HG03565 (cell line): ENCODE results near the gene PDGFRB.

ENCODE experiments used
- ATAC-seq: cut with Tn5 transposase; IDR thresholded peaks from one replicate; pipeline ENCODE4 v1.9.1; 2021; ENCODE audit warnings: mild to moderate bottlenecking, moderate library complexity; ENCODE audit not compliant: unreplicated experiment

PDGFRB gene

DNA sequence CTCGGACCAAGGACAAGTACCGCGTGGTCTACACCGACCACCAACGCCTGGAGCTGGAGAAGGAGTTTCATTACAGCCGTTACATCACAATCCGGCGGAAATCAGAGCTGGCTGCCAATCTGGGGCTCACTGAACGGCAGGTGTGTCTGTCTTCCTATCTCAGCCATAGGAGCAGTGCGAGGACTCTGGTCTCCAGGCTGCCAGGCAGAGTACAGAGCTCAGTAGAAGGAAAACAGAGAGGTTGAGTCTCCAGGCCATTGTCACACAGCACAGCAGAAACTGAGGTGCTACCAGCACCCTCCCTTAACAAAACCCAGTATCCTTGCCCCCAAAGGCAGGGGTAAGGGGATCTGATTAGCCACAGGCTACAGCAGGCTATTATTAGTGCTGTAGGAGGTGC lies 27.1 kb upstream of the PDGFRB start:
- no peak for ATAC-seq

GRCh38 chr5:150181766-150182545 lies 26.3 kb upstream of the PDGFRB start:
- no peak for ATAC-seq

- no peak for ATAC-seq
These were observed 25.4 kb upstream of the PDGFRB start for GRCh38 chr5:150181027-150181426.

DNA sequence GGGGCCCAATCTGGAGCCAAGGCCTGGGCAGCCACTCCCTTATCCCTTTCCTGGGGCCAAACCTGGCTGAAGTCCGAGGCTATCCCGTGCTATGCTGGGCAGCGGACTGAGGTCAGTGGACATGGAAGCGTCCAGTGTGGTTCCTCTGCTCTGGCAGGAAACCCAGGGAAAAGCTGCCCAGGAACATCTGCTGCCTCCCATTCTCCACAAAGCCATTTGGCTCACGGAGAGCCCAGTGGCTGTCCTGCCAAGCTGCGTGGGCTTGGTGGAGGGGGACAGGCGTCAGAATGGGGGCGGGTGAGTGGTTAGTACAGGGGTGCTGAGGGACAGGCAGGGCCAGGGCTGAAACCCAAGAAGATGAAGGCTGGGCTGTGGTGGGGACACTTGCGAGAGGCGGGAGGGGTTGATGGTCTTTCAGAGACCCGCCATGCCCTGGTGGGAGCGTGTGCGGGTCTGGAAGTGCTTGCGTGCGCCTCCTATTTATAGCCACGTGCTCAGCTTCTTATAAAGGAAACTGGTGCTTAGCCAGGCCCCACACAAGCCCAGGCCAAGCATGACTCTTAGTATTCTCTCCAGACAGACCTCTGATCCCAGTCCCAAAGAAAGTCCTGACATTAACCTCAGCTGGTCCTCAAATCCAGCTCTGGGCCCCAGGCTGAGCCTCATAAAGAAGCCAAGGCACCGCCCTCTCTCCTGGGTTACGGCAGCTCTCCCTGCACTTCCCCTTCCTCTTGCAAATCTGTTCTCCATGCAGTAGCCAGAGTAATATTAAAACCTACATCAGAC lies 24.8 kb upstream of the PDGFRB start:
- no peak for ATAC-seq

DNA sequence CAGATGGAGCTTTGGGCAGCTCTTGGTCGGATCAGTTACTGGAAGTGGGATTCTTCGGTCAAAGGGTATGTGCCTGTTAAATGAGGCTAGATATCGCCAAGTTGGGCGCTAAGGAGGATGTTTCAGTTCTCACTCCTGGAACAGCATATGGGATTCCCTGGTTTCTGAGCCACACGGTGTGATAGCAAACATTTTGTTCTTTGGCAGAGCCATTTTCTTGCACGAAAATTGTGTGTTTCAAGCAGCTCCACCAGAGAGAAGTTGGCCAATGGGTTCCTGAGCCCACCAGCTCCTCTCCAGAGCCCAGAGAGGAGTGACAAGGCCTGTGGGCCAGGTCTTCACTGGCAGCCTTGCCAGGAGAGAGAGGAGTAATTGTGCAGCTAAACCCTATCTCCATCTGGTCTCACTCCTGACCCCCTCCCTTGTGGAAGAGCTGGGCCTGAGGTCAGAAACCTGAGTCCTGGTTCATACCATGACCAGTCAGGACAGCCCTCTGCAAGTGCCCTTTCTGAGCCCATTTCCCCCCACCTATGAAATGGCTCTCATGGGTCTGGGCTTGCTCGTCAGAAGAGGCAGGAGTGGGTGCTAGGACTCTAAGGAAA lies 23.5 kb upstream of the PDGFRB start:
- ATAC-seq: no peak

- no peak for ATAC-seq
These were observed 22.6 kb upstream of the PDGFRB start for GRCh38 chr5:150178262-150178661.

DNA sequence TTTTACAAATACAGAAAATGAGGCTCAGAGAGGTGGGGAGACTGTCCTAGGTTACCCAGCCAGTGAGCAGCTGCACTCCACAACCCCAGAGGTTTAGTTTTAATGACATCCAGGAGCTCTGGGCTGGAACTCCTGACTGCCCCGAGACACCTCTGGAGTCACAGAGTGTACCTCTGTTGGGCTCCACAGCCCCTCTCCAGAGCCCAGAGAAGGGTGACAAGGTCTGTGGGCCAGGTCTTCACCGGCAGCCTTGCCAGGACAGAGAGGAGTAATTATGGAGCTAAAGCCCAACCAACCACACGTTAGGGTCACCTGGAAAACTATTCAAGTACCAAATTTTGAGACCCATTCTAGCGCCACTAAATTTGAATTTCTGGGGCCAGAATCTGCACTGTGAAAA lies 22.1 kb upstream of the PDGFRB start:
- no peak for ATAC-seq

DNA sequence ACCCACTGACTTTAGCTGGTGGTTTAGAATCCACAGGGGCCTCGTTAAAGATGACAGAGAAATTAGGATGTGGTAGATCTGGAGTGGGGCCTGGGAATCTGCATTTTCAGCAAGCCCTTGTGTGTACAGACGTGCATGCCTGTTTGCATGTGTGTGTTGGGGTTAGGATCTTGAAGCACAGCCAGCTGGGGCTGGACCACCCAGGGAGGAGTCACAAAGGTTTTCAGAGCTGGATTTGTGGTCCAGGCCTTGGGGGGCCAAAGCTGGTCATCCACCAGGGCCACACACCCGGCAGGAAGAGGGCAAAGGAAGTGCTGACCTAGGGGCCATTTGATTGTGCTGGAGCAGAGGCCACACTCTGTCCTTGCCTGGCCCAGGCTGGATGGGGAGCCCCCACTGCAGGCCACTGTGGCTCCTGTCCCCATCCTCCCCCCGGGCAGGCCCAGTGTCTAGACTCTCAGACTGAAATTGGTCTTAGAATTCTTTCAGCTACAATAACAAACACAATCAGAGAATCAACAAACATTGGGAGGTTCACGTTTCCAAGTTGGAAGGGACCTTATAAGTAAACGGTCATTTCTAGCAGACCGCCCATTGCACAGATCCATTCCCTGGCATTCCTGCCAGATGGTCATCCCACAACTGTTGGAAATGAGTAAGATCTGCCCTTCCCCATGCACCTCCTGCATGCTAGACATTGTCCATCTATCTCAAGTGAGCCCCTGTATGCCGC lies 21.3 kb upstream of the PDGFRB start:
- ATAC-seq: no peak

DNA sequence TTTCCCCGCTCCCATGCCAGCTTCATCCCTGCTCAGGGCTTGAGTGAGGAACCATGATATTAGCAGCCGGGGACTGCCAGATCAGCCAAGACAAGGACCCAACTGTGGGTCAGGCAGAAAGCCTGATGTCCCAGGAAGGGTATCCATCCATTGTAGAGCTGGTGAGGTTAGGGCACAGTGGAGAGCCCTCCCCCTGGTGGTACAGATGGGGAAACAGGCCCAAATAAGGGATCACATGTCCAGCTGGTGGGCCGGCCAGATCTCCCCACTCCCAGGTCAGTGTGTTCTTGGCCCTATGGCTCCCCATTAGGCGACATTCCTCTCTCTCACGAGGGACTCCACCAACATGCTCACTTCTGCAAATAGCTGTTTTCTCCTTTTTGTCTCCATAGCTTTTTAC lies 19.9 kb upstream of the PDGFRB start:
- no peak for ATAC-seq

DNA sequence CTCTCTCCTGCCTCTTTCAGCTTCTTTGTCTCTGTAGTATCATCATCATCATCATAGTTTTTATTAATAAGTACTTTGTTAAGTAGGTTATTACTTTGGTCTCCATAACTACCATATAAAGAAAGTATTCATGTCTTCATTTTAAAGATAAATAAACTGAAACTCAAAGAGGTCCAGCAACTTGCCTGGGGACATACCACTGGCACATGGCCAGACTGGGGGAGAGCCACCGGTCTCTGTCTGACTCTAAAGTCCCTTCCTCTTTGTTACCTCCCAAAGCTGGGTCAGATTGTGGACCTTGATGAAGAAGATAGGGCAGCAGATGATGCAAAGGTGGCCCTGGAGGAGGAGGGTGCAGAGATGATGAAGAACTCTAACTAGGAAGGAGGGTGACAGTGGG lies 19.4 kb upstream of the PDGFRB start:
- no peak for ATAC-seq

DNA sequence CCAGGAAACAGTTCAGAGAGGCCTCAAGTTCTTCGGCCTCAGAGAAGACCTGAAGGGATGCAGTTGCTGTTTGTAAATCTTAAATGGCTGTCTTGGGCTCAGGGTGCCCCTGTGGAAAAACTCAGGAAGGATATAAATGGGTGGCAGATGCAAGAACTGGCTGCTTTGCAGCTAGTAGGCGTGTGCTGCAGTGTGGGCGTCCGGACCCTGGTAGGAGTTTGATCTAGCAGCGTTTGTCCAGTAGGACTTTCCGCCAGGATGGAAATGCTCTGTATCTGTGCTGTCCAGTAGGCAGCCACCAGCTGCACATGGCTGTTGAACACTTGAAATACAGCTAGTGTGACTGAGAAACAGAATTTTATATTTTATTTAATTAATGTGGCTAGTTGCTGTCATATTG lies 18.6 kb upstream of the PDGFRB start:
- no peak for ATAC-seq

- ATAC-seq: no peak
These were observed 17.5 kb upstream of the PDGFRB start for GRCh38 chr5:150173161-150173560.

GRCh38 chr5:150172556-150172955 lies 16.9 kb upstream of the PDGFRB start:
- ATAC-seq: no peak

- no peak for ATAC-seq
These were observed 16.5 kb upstream of the PDGFRB start for GRCh38 chr5:150172145-150172544.

DNA sequence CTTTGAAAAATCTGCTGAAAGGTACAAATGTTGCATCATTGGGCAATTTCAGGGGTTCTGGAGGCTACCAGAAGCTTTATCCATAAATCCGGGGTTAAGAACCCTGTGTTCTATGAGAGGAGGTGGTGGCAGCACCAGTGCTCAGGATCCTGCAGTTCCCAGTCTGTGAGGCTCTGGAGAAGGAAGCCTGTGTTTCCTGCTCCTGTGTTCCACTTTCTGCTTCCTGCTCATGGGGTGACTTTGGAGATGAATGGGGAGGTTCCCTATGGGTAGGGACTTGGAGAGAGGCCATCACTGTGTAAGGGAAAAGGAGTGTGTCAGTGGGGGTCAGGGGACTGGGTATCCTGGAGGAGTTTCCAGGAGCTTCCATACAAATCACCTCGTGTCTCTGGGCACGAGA lies 13.2 kb upstream of the PDGFRB start:
- no peak for ATAC-seq

GRCh38 chr5:150167908-150168307 lies 12.3 kb upstream of the PDGFRB start:
- ATAC-seq: no peak

DNA sequence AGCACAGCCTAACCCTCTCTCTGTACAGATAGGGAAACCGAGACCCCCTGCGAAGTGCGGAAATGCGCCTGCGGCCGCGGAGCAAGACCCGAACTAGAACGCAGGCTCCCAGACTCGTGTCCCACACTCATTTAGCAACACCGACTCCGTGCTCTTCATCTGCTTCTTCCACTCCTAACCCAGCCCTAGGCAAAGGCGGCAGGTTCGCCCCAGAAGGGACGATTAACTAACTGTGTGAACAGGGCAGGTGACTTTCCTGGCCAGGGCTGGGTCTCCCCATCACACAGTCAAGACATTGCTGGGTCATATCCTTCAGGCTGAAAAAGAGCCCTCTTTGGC lies 11.8 kb upstream of the PDGFRB start:
- ATAC-seq: no peak

GRCh38 chr5:150166650-150167511 lies 11.2 kb upstream of the PDGFRB start, which contains the start of gene CDX1:
CDX1 (plus strand) TSS chr5:150166778; CDS start chr5:150166877, 99 bp downstream.
- ATAC-seq: no peak

DNA sequence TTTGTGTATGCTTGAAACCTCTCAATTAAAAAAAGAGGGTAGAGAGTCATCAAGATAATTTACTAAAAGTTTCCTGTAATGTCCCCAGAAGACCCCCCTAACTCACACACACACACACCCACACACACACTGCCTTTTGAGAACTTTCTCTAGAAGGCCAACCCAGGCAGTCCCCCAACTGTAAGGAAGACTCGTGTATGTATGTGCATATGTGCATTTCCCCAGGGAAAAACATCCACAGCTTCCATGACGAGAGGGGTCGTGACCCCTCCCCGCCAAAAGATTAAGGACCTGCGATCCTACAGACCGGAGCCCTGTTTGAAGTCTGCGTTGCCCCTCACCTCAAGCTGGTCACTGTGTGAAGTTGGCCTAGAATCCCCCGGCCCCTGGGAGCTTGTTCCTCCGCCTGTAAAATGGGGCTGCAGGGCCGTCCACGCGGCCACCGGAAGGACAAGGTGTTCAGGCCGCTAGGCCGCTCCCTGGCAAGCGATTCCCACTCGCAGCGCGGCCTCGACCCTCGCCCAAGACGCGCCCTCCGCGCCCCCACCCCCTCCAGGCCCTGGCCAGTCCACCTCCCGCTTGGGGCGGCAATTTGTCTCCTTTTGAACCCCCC lies 10.5 kb upstream of the PDGFRB start:
- no peak for ATAC-seq
